Measurements from ENCODE around the gene ILF2. TPM values are rescaled to one million over a fixed set of nuclear protein-coding genes. Genes with fewer than 3 reads are reported as not detected.
"Not testable (repeated sequence)": the region's sequence is repeated elsewhere in the genome, so short reads cannot be mapped to it uniquely, and the experiment has no call there.

ILF2 gene
- total and polyA plus RNA-seq, 2 experiments from 2014 or later = 174 to 180 TPM

GRCh38 chr1:153646672-153647345, 24.0 kb downstream of the ILF2 start:
- in situ Hi-C loops (cut with MboI) = no loop called here
- no peaks in the 10 kb centered on the region for H3K27me3 ChIP-seq (replicated peaks; ENCODE audit: insufficient read depth)
- peaks cover 33% of the 10 kb centered on the region for H3F3A ChIP-seq (ENCODE audit: insufficient read depth)
- H3K9me2 ChIP-seq (ENCODE audit: insufficient read depth) = no peaks in the 10 kb centered on the region
- no peak overlapping the region for H3K4me2 ChIP-seq (ENCODE audit: unreplicated experiment)
- TF ChIP-seq EZH2 (IDR thresholded peaks at IDR 0.05; ENCODE audit: insufficient read depth, poor library complexity, severe bottlenecking) = no peak
- no peak overlapping the region for H2AFZ ChIP-seq
- peaks cover 21% of the 10 kb centered on the region for H3K79me2 ChIP-seq (ENCODE audit: insufficient read depth)
- WGBS, 2 experiments (ENCODE audit: low coverage in 1 of 2, low lambda C conversion rate in 2 of 2, missing lambda C conversion rate in 2 of 2) = 88 to 90% methylated on average over 5 of the region's 5 CpGs
- H3K27ac ChIP-seq = no peak overlapping the region
- no peak for DNase-seq
- H3K4me1 ChIP-seq (ENCODE audit: insufficient read depth) = no peaks in the 10 kb centered on the region
- H3K36me3 ChIP-seq (ENCODE audit: low read depth) = peaks cover 44% of the 10 kb centered on the region
- H3K9ac ChIP-seq = no peak overlapping the region
- H3K9me3 ChIP-seq (ENCODE audit: low read depth) = no peaks in the 10 kb centered on the region
- no peak overlapping the region for H3K4me3 ChIP-seq
- H4K20me1 ChIP-seq (ENCODE audit: insufficient read depth) = no peaks in the 10 kb centered on the region

- DNase-seq = no peak
- TF ChIP-seq EZH2 (IDR thresholded peaks at IDR 0.05; ENCODE audit: insufficient read depth, poor library complexity, severe bottlenecking) (no peak), EZH2phosphoT487 (IDR thresholded peaks at IDR 0.05; ENCODE audit: insufficient read depth, low read depth) (no peak)
- Histone ChIP-seq H3K9me3 (ENCODE audit: low read depth) (no peaks in the 10 kb centered on the region), H3K79me2 (ENCODE audit: insufficient read depth) (peaks cover 51% of the 10 kb centered on the region), H3K36me3 (ENCODE audit: low read depth) (peaks cover 73% of the 10 kb centered on the region), H2AFZ (no peak overlapping the region), H3K4me1 (ENCODE audit: insufficient read depth) (no peaks in the 10 kb centered on the region), H3F3A (ENCODE audit: insufficient read depth) (peaks cover 37% of the 10 kb centered on the region), H3K27me3 (replicated peaks; ENCODE audit: insufficient read depth) (no peaks in the 10 kb centered on the region), H3K4me3 (no peak overlapping the region), H3K27ac (no peak overlapping the region), H4K20me1 (ENCODE audit: insufficient read depth) (no peaks in the 10 kb centered on the region), H3K9ac (no peak overlapping the region), H3K9me2 (ENCODE audit: insufficient read depth) (no peaks in the 10 kb centered on the region), H3K4me2 (ENCODE audit: unreplicated experiment) (no peak overlapping the region)
- in situ Hi-C loops (cut with MboI) = no loop called here
Measured at GRCh38 chr1:153643816-153644215, 27.0 kb downstream of the ILF2 start.

- peaks cover 58% of the 10 kb centered on the region for H3K79me2 ChIP-seq (ENCODE audit: insufficient read depth)
- no peaks in the 10 kb centered on the region for H3K27me3 ChIP-seq (replicated peaks; ENCODE audit: insufficient read depth)
- H2AFZ ChIP-seq = no peak overlapping the region
- H3K4me2 ChIP-seq (ENCODE audit: unreplicated experiment) = no peak overlapping the region
- peaks cover 80% of the 10 kb centered on the region for H3K36me3 ChIP-seq (ENCODE audit: low read depth)
- H3F3A ChIP-seq (ENCODE audit: insufficient read depth) = peaks cover 42% of the 10 kb centered on the region
- no peak overlapping the region for H3K9ac ChIP-seq
- no peaks in the 10 kb centered on the region for H3K9me2 ChIP-seq (ENCODE audit: insufficient read depth)
- H3K4me3 ChIP-seq = no peak overlapping the region
- in situ Hi-C loops (cut with MboI) = no loop called here
- no peak for TF ChIP-seq EZH2 (IDR thresholded peaks at IDR 0.05; ENCODE audit: insufficient read depth, poor library complexity, severe bottlenecking)
- no peak for TF ChIP-seq EZH2phosphoT487 (IDR thresholded peaks at IDR 0.05; ENCODE audit: insufficient read depth, low read depth)
- H4K20me1 ChIP-seq (ENCODE audit: insufficient read depth) = no peaks in the 10 kb centered on the region
- no peak for DNase-seq
- H3K4me1 ChIP-seq (ENCODE audit: insufficient read depth) = no peaks in the 10 kb centered on the region
- no peaks in the 10 kb centered on the region for H3K9me3 ChIP-seq (ENCODE audit: low read depth)
- H3K27ac ChIP-seq = no peak overlapping the region
- 95% methylated on average over 11 of the region's 11 CpGs for WGBS, 2 experiments (ENCODE audit: low coverage in 1 of 2, low lambda C conversion rate in 2 of 2, missing lambda C conversion rate in 2 of 2)
Measured at GRCh38 chr1:153643100-153643499, 27.7 kb downstream of the ILF2 start.

- in situ Hi-C loops (cut with MboI) = no loop called here
Measured at GRCh38 chr1:153642161-153642560, 28.6 kb downstream of the ILF2 start.

GRCh38 chr1:153640861-153641260, 29.9 kb downstream of the ILF2 start:
- no peaks in the 10 kb centered on the region for H4K20me1 ChIP-seq (ENCODE audit: insufficient read depth)

More at GRCh38 chr1:153642161-153642560, 28.6 kb downstream of the ILF2 start:
- no peaks in the 10 kb centered on the region for H3K9me2 ChIP-seq (ENCODE audit: insufficient read depth)
- H3K9me3 ChIP-seq (ENCODE audit: low read depth) = no peaks in the 10 kb centered on the region
- no peak overlapping the region for H3K4me2 ChIP-seq (ENCODE audit: unreplicated experiment)
- H3K27me3 ChIP-seq (replicated peaks; ENCODE audit: insufficient read depth) = no peaks in the 10 kb centered on the region
- no peaks in the 10 kb centered on the region for H4K20me1 ChIP-seq (ENCODE audit: insufficient read depth)
- H3K4me3 ChIP-seq = no peak overlapping the region
- TF ChIP-seq EZH2phosphoT487 (IDR thresholded peaks at IDR 0.05; ENCODE audit: insufficient read depth, low read depth) = no peak
- no peak for TF ChIP-seq EZH2 (IDR thresholded peaks at IDR 0.05; ENCODE audit: insufficient read depth, poor library complexity, severe bottlenecking)
- no peak overlapping the region for H3K27ac ChIP-seq
- no peaks in the 10 kb centered on the region for H3K4me1 ChIP-seq (ENCODE audit: insufficient read depth)
- no peak for DNase-seq
- H3K9ac ChIP-seq = no peak overlapping the region
- H3K79me2 ChIP-seq (ENCODE audit: insufficient read depth) = peaks cover 68% of the 10 kb centered on the region
- H2AFZ ChIP-seq = no peak overlapping the region
- 94% methylated on average over 11 of the region's 11 CpGs for WGBS, 2 experiments (ENCODE audit: low coverage in 1 of 2, low lambda C conversion rate in 2 of 2, missing lambda C conversion rate in 2 of 2)
- H3K36me3 ChIP-seq (ENCODE audit: low read depth) = peaks cover 88% of the 10 kb centered on the region
- H3F3A ChIP-seq (ENCODE audit: insufficient read depth) = peaks cover 48% of the 10 kb centered on the region

GRCh38 chr1:153640213-153640612, 30.6 kb downstream of the ILF2 start:
- H3K9ac ChIP-seq; H3K4me2 ChIP-seq (ENCODE audit: unreplicated experiment); DNase-seq; in situ Hi-C loops (cut with MboI); H3K9me2 ChIP-seq (ENCODE audit: insufficient read depth); H3K27me3 ChIP-seq (replicated peaks; ENCODE audit: insufficient read depth); H3K9me3 ChIP-seq (ENCODE audit: low read depth); H3K4me3 ChIP-seq; H2AFZ ChIP-seq; H3K27ac ChIP-seq; H4K20me1 ChIP-seq (ENCODE audit: insufficient read depth); H3K4me1 ChIP-seq (ENCODE audit: insufficient read depth): not testable (repeated sequence)
- peaks cover 43% of the 10 kb centered on the region for H3F3A ChIP-seq (ENCODE audit: insufficient read depth)
- peaks cover 87% of the 10 kb centered on the region for H3K79me2 ChIP-seq (ENCODE audit: insufficient read depth)
- 92 to 97% methylated on average over 5 of the region's 5 CpGs for WGBS, 2 experiments (ENCODE audit: low coverage in 1 of 2, low lambda C conversion rate in 2 of 2, missing lambda C conversion rate in 2 of 2)
- peaks cover 93% of the 10 kb centered on the region for H3K36me3 ChIP-seq (ENCODE audit: low read depth)

More at GRCh38 chr1:153640861-153641260, 29.9 kb downstream of the ILF2 start:
- H3K4me3 ChIP-seq = no peak overlapping the region
- no peaks in the 10 kb centered on the region for H3K4me1 ChIP-seq (ENCODE audit: insufficient read depth)
- peaks cover 49% of the 10 kb centered on the region for H3F3A ChIP-seq (ENCODE audit: insufficient read depth)
- in situ Hi-C loops (cut with MboI) = no loop called here
- no peak overlapping the region for H3K9ac ChIP-seq
- H3K4me2 ChIP-seq (ENCODE audit: unreplicated experiment) = no peak overlapping the region
- no peak overlapping the region for H3K27ac ChIP-seq
- H3K9me3 ChIP-seq (ENCODE audit: low read depth) = no peaks in the 10 kb centered on the region
- peaks cover 81% of the 10 kb centered on the region for H3K79me2 ChIP-seq (ENCODE audit: insufficient read depth)
- WGBS, 2 experiments (ENCODE audit: low coverage in 1 of 2, low lambda C conversion rate in 2 of 2, missing lambda C conversion rate in 2 of 2) = 62 to 65% methylated on average over 6 of the region's 6 CpGs
- no peaks in the 10 kb centered on the region for H3K27me3 ChIP-seq (replicated peaks; ENCODE audit: insufficient read depth)
- H3K9me2 ChIP-seq (ENCODE audit: insufficient read depth) = no peaks in the 10 kb centered on the region
- no peak overlapping the region for H2AFZ ChIP-seq
- no peak for TF ChIP-seq EZH2phosphoT487 (IDR thresholded peaks at IDR 0.05; ENCODE audit: insufficient read depth, low read depth)
- no peak for TF ChIP-seq EZH2 (IDR thresholded peaks at IDR 0.05; ENCODE audit: insufficient read depth, poor library complexity, severe bottlenecking)
- H3K36me3 ChIP-seq (ENCODE audit: low read depth) = peaks cover 98% of the 10 kb centered on the region
- no peak for DNase-seq

All from GM23248 (cell line).